Germinal center (tissue), 1 donor: Measurements from ENCODE around the gene RBMS1.
"Not testable (repeated sequence)": the region's sequence is repeated elsewhere in the genome, so short reads cannot be mapped to it uniquely, and the experiment has no call there.

Experiments used
- DNase-seq: peaks from one replicate; pipeline ENCODE4 v3.0.0; 2012; ENCODE audit warnings: mixed read lengths, low spot score

Gene RBMS1

DNA sequence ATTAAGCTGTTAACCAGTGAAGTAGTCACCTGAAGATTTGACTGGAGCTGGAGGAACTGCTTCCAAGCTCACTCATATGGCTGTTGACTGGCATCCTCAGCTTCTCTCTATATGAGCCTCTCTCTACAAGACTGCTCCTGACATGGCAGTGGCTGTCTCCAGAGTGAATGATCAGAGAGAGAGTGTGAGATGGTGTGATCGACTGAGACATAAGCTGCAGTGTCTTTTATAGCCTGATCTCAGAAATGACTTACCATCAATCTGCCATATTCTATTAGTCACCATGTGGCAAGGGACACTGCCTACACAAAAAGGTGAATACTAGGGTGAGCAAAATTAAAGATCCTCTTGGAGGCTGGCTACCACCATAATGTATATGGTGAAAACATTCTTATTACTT, 7.8 kb upstream of the RBMS1 start:
- no peak for DNase-seq

- DNase-seq = no peak
These were observed 6.3 kb upstream of the RBMS1 start for GRCh38 chr2:160499865-160500264.

DNA sequence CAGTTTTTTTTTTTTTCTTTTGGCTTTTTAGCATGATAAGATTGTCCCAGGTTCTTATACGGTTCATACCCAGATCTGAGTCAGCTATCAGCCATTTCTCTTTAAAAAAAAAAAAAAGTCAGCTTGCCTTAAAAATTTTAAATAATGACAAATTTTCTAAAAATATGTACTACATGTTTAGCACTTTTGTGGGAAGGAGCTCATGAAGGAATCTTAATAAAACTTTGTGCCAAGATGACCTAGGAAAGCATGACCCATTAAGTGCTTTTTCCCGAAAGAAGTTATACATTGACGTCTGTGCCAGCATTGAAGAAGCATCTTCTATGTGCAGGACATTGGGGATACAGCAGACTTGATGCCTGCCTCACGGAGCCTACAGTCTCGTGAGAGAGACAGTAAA, 4.5 kb upstream of the RBMS1 start:
- no peak for DNase-seq

DNA sequence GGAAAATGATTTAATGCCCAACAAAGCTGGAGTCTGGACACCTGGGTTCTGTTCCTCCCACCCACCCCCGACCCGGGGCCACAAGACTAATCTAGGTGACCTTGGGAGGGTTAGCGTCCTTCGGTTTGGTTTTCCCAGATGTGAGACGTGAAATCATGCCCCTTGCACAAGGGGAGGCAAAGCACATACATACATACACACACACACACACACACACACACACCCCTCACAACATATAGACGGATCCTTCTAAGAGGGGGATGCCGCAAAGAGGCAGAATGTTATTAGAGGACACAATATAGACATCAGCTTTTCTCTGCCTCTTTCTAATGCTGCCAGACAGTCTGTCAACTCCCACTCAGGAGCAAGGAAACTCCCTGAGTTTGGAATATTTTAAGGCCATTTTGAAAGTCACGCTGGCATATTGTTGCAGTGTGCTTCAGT, 616 bp upstream of the RBMS1 start:
- no peak for DNase-seq

DNA sequence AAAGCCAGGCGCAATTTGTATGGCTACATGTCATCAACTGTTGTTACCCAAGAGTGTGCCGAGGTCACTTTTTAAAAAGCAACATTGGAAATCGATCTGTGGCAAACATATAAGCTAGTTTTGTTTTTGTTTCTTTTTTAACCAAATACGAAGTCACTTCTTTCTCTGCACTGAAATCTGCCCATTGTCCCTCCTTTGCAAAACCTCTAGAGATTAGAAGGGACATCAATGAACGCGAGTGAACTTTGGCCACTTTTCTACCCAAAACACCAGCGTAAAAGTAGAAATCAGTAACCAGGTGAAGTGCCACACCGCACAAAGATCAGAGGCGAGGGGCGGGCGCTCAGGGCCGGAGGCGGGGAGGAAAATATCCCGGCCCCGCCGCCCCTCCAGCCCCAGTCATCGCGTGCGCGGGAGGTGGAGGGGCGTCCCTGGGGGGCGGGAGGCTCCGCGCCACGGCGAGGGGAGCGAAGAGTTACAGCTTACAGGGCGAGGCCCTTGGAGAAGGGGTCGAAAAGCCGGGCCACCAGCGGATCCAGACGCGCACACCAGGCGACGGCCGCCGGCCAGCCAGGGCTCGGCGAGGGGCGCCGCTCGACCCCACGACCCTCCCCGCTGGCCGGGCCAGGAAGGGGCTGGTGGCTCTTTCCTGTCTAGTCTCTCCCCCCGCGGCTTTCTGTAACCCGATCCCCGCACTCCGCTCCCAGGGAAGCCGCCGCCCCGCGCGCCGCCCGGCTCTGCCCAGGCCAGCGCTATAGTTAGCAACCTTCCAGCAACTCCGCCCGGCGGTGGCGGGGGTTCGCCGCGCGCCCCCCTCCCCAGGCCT, 993 bp downstream of the RBMS1 start:
- DNase-seq = peak; percentile 14

DNA sequence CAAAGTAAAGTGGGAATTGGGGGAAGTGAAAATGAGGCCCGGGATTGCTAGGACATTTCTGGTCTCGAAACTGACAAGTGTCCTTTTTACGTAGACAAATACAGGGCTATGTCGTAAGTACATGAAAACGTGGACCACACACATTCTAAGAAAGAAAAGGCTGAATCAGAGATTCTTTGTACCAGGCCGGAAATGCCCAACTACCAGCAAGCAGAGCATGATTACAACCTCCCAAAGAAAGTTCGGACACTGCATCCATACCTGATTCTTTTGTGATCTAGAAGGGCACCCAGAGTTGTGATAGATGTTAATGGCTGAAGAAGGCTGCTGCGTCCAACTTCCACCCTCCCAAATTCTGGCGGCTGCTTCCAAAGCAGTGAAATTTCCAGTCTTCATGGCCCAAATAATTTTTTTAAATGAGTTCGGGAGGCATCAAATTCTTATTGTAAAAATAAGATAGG, 1.7 kb downstream of the RBMS1 start:
- DNase-seq = no peak

DNA sequence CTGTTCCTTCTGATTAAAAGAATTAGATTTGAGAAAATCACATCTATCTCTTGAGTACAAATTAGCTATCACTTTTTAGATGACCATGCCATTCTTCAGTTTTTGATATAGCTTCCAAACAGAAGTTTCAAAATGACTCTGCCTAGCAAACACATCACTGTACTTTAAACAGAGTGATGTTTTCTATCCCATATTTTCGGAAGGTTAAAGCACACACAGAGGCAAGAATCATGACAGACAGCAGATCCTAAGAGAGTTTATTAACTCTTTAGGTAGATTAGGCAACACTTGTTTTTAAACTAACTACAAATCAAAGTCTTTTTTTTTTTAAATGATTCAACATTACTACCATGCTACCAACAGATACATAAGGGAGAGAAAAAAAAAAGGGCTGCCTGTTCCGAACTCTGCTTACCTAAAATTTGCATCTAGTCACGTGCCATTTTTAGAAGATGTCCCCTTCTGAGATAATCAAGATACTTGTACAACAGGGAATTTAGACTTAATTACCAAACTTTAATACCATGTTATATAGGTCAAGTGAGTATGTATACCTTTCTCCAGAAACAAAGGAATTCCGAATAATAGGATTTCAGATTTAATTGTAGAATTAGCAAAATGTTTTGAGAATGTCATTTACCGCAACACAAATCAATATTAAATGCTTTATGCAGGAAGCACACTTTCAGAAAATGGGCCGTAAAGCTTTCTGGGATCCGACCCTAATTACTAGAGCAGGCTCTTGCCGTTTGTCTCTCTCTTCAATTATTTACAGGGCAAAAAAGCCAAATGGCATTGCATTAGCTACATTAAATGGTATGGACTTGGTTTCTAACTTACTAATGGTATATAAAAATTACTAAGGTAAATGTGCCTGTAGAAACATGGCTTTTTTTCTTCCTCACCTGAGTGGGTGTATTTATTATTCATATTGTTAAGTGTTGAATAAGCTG, 2.6 kb downstream of the RBMS1 start:
- no peak for DNase-seq

- no peak for DNase-seq
These were observed 4.5 kb downstream of the RBMS1 start for GRCh38 chr2:160489111-160489510.

- not testable (repeated sequence) for DNase-seq
These were observed 5.3 kb downstream of the RBMS1 start for GRCh38 chr2:160488289-160488688.

GRCh38 chr2:160486341-160486740, 7.3 kb downstream of the RBMS1 start:
- no peak for DNase-seq

DNA sequence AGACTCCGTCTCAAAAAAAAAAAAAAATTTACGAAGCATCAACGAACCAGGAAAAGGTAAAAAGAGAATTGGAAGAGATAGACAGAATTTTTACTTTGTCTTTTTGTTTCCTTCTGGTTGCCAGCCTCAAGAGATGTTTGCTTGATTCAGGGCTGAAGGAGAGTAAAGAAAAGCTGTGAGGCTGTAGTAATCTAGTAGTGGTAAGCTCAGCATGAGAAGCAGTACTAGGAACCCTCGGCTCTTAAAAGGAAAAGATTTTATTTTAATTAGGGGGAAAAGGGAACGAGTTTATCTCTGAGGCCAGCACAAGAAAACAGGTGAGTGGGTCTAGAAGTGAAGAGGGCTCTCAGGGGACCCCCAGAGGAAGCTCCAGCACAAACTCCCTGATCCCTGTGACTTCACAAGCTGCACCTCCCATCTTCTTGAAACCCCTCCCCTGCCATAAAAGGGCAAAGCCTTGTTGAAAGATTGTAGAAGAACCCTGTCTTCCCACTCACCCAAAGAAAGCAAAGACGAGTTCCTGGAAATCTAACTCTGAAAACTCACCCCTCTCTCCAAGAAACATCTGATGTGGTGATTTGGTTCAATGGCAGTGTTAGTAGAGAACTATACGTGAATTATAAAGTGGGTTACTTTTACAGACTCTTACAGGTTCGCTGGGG, 8.6 kb downstream of the RBMS1 start:
- DNase-seq = no peak

DNA sequence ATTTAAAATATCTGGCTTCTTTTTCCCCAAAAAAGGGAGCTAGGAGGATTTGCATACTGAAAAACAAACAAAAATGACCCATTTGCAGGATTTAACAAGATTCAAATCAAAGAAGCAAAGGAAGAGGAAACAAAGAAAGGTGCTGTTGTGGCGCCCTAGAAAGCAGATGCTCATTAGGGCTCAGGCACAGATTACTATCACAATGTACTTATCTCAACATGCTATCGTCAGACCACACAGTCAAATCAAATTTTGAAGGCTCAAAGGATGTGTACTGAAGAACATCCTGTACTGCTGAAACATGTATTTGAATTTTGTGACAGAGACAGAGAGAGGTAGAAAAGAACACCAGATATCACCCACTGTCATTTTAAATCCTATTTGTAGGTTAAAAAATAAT, 10.9 kb downstream of the RBMS1 start:
- DNase-seq = no peak

DNA sequence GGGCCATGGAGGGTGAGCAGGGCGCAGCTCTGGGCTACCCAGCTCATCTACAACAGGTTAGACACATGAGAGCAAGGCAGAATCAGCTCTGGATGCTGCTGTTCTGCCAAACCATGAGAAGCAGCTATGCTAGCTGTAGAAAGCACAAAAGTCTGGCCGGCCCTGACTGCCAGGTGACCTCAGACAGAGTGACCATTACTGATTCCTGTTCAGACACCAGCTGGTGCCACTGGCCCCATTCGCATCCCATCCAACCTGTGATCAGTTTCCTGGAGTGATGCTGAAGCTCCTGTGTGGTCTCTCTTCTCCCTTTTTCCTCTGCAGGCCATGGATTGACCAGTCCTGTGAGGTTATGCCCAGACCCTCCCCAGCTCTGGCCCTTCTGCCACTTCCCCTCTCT, 14.3 kb downstream of the RBMS1 start:
- DNase-seq = no peak

DNA sequence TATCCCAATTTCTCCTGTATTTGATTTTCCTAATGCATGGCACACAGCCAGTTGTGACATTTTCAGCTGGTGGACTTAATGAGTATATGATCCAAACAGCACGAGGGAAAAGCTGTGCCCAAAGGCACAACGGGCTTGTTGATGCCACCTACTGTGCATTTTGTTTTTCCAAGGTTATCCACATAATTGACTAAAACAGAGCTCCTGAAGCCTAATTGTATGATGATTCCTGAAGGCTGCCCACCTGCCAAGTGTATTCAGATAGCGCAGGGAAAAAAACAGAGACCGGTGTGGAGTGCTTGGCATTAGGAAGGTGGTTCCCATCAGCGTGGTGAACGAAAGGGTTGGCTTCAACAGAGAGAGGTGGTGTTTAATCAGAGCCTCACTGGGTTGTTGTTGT, 14.9 kb downstream of the RBMS1 start:
- DNase-seq = no peak

DNA sequence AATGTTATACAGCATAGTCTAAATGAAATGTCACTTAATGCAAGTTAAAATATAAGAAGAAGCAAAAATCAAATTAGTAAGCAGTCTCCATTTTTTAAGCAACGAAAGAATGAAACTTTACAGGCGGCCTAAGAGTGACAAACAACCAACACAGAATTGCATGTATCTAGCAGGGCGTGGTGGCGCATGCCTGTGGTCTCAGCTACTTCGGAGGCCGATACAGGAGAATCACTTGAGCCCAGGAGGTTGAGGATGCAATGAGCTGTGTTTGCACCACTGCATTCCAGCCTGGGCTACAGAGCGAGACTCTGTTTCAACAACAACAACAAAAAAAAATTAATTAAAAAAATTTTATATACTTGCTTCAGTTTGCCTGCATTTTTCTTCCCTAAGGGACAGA, 16.6 kb downstream of the RBMS1 start:
- no peak for DNase-seq

- DNase-seq = no peak
These were observed 18.5 kb downstream of the RBMS1 start for GRCh38 chr2:160474891-160475787.

DNA sequence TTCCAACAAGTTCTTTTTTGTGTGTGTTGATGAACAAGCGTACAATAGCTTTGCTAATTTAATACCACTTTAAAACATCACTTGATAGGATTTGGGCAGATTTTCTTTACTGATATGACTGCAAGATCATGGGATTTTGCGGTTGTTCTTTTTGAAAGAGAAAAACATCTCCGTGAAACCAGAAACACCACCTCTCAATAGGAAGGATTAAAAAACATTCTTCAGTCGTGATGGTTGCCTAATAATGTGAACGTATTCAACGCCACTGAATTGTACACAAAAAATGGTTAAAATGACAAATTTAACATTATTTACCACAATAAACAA, 19.3 kb downstream of the RBMS1 start:
- DNase-seq = no peak

DNA sequence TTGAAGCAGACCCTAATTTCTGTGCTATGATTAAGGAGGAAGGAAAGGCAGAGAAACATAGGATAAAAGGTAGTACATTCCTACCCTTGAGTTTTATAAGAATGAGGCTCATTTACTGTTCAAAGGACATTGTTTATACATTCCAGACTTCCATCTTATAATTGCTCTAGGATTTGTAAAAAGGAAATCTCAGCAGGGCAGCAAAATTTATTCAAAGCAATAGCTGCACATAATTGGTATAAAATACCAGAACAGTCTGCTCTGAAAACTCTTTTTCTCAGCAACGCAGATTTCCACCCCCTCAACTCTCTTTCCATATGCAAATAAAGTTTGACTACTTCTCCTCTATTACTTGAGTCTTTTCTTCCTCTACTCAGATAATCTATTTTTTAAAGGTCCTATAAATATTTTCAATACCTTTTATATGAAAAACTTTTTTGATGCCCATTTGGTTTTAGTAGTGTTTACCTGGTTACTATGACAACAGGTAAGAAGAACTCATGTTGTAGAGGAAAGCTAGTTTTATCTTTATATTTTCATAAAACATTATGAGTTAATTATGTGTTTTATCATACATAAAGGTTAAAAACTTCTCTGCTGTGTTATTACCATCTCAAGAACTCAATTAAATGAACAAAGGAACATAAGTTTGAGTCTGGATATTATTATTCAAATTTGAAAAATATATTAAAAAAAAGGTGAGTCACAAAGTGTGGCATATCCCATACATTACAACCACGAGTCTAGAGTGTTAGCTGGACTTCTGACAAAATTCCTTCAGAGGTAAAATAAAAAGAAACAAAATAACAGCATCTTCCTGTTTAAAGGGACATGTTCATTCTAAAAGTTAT, 19.9 kb downstream of the RBMS1 start:
- no peak for DNase-seq

GRCh38 chr2:160472839-160473251, 20.8 kb downstream of the RBMS1 start:
- no peak for DNase-seq

DNA sequence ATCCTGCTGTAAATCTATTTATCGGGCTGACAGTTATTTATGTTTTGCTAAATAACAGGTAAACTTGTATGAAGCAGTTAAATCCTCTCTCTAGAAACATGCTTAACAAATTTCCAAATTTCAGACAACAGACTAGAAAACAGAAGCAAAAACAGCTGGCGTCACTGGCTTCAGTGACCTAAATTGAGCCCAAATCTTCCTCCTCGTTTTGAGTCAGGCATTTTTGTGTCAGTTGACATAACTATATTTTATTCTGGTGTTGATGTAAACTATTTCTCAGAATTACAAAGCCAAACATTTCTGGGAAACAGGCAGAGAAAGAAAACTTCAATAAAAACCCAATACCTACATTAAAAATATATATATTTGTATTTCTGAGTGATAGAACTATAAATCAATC, 21.7 kb downstream of the RBMS1 start:
- no peak for DNase-seq
